RWPE1 (cell line): ENCODE data around the gene PTPRD.

ENCODE experiments used
- CTCF ChIA-PET: fragments of 350-600 bp; sonication (Branson Sonifier 250); formaldehyde crosslinking; extraction: SDS; loops from one replicate; lab custom pipeline; 2021; lab: Yijun Ruan, JAX
- POLR2A ChIA-PET: fragments of 400-600 bp; formaldehyde crosslinking; extraction: SDS; loops from one replicate; lab custom pipeline; 2020; ENCODE audit warnings: antibody characterized with exemption; ENCODE audit not compliant: low non-redundant PET; lab: Yijun Ruan, JAX
- DNase-seq: peaks from one replicate; pipeline ENCODE4 v3.0.0; 2012; ENCODE audit warnings: low spot score
- H3K27ac ChIP-seq: fragments of 450-650 bp; 2 replicates; pipeline ENCODE4 v1.5.1; 2017
- CTCF ChIP-seq: fragments of 450-650 bp; conservative IDR thresholded peaks from 2 replicates; pipeline ENCODE4 v1.5.1; 2017; ENCODE audit warnings: low read depth, mild to moderate bottlenecking

The PTPRD gene

GRCh38 chr9:9623506-9623905 is 989.3 kb downstream of the PTPRD start:
- no peak for TF ChIP-seq CTCF
- no peak overlapping the region for H3K27ac ChIP-seq
- ChIA-PET CTCF (no interaction called here), POLR2A (no interaction called here)
- no peak for DNase-seq

GRCh38 chr9:9621355-9621940 is 991.4 kb downstream of the PTPRD start:
- CTCF ChIA-PET, result no interaction called here
- H3K27ac ChIP-seq, result no peak overlapping the region
- DNase-seq, result no peak

GRCh38 chr9:9620736-9621135 is 992.1 kb downstream of the PTPRD start:
- ChIA-PET POLR2A (no interaction called here), CTCF (no interaction called here)
- H3K27ac ChIP-seq, result no peak overlapping the region
- DNase-seq, result no peak
- TF ChIP-seq CTCF, result no peak

More at GRCh38 chr9:9621355-9621940, 991.4 kb downstream of the PTPRD start:
- POLR2A ChIA-PET, result no interaction called here
- TF ChIP-seq CTCF, result no peak

GRCh38 chr9:9615086-9615485 is 997.7 kb downstream of the PTPRD start:
- H3K27ac ChIP-seq, result no peak overlapping the region
- no peak for TF ChIP-seq CTCF
- POLR2A ChIA-PET, result no interaction called here
- DNase-seq, result no peak
- CTCF ChIA-PET, result no interaction called here

GRCh38 chr9:9614607-9615006 is 998.2 kb downstream of the PTPRD start:
- ChIA-PET CTCF (no interaction called here), POLR2A (no interaction called here)
- TF ChIP-seq CTCF, result no peak
- no peak overlapping the region for H3K27ac ChIP-seq
- no peak for DNase-seq

- ChIA-PET CTCF (no interaction called here), POLR2A (no interaction called here)
- no peak overlapping the region for H3K27ac ChIP-seq
- TF ChIP-seq CTCF, result no peak
- DNase-seq, result no peak
These were observed 1000.0 kb downstream of the PTPRD start for GRCh38 chr9:9612755-9613154.

- CTCF ChIA-PET, result no interaction called here
- no peak overlapping the region for H3K27ac ChIP-seq
- DNase-seq, result no peak
- no peak for TF ChIP-seq CTCF
- POLR2A ChIA-PET, result no interaction called here
These were observed 1000.5 kb downstream of the PTPRD start for GRCh38 chr9:9612270-9612669.
